H1 (cell line): ENCODE results near the gene TLE4. TPM values are rescaled to one million over a fixed set of nuclear protein-coding genes. Genes with fewer than 3 reads are reported as not detected.

Experiments used
- CREB1 ChIP-seq: IDR thresholded peaks from 2 replicates; pipeline ENCODE4 v1.6.1; 2012; ENCODE audit warnings: inconsistent platforms
- EZH2 ChIP-seq: fragments of 200-600 bp; sonication (generic); IDR thresholded peaks from 2 replicates; pipeline ENCODE4 v1.7.1; 2012; ENCODE audit warnings: low read depth, mild to moderate bottlenecking, moderate library complexity, low read length, inconsistent platforms; ENCODE audit not compliant: severe bottlenecking
- KDM4A ChIP-seq: IDR thresholded peaks from one replicate; pipeline ENCODE4 v1.7.1; 2012; ENCODE audit warnings: low read depth, mild to moderate bottlenecking, moderate library complexity, low read length, inconsistent platforms; ENCODE audit not compliant: severe bottlenecking
- POLR2A ChIP-seq, 2 experiments: IDR thresholded peaks; 1 replicate in 1 of 2; 2 replicates in 1 of 2; pipeline ENCODE4 v1.6.1; 2011; ENCODE audit warnings: low read depth in 2 of 2, low read length in 2 of 2, mild to moderate bottlenecking in 2 of 2; ENCODE audit errors: control extremely low read depth in 1 of 2
- SIX5 ChIP-seq: IDR thresholded peaks from 2 replicates; pipeline ENCODE4 v1.6.1; 2011; ENCODE audit warnings: mild to moderate bottlenecking, low read depth, low read length
- TEAD4 ChIP-seq: IDR thresholded peaks from 2 replicates; pipeline ENCODE4 v1.6.1; 2012; ENCODE audit warnings: low read depth, low read length, inconsistent platforms, mixed read lengths
- polyA plus RNA-seq, 7 experiments: library from polyadenylated mRNA; depleted of rRNA in 3 of 7; stranded (reverse) in 5 of 7; unstranded in 2 of 7; fragments of >200 nt in 5 of 7; fragments of 200-250 nt in 2 of 7; gene quantifications; 1 replicate in 5 of 7; 2 replicates in 1 of 7; 4 replicates in 1 of 7; pipeline versions ENCODE4 v1.2.1 to v1.2.3, GENCODE V29; 2011 to 2013; ENCODE audit warnings: missing spikeins in 2 of 7, mixed read lengths in 2 of 7
- total RNA-seq: library from RNA; stranded (reverse); fragmentation: NEBNext Ultra II Directional; extraction: Animal tissue kit (Norgen Biotek cat#: 25700); gene quantifications from 2 replicates; pipeline ENCODE4 v1.2.1, GENCODE V29; 2021

TLE4 gene
- total and polyA plus RNA-seq, 2 of the 8 experiments (the other 6 are each of a cell fraction or from before 2014, with no cell fraction given), result 32.4 to 36.9 TPM

DNA sequence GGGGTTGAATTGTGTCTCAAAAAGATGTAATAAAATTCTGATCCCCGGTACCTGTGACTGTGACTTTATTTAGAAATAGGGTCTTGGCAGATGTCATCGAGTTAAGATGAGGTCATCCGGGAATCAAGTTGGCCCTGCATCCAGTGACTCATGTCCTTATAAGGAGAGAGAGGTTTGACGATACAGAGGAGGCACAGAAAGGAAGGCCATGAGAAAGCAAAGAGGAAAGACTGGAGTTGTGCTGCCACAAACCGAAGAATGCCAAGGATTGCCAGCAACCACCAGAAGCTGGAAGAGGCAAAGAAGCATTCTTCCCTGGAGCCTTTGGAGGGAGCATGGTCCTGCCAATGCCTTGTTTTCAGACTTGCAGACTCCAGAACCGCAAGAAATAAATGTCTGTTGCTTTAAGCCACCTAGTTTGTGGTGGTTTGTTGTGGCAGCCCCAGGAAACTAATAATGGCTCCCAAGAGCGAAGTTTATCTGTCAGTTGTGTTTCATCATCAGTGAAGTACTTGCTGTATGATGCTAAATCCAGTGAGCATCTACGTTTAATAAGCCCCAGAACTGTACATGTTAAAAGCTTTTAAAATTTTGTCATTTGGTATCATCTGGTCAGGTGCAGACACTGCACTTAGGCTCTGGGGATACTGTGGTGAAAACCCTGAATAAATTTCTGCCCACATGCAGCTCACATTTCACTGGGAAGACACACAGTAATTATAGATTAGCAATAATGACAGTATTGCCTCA lies 114.8 kb downstream of the TLE4 start (continued):
- TF ChIP-seq EZH2, result no peak
- no peak for TF ChIP-seq KDM4A
- 0 out of 2 replicates have a peak, but pooled peaks have one; percentile 21 for TF ChIP-seq CREB1
- no peak for TF ChIP-seq POLR2A (IDR thresholded peaks at IDR 0.05; ENCODE audit: control extremely low read depth in 1 of 2, low read depth in 2 of 2, low read length in 2 of 2)
- no peak for TF ChIP-seq SIX5
- no peak for TF ChIP-seq TEAD4
